HG02571 (cell line): ENCODE results near the gene LZTFL1.

Experiments used
- ATAC-seq: cut with Tn5 transposase; IDR thresholded peaks from one replicate; pipeline ENCODE4 v1.9.1; 2021; ENCODE audit warnings: mild to moderate bottlenecking, moderate library complexity; ENCODE audit not compliant: unreplicated experiment

Gene LZTFL1

GRCh38 chr3:45841757-45842491 lies at the start of gene LZTFL1:
Gene LZTFL1, minus strand, starts transcription at chr3:45842119. Its CDS starts 128 bp downstream, at chr3:45841991.
- ATAC-seq: peak; percentile 93

- no peak for ATAC-seq
Observed at GRCh38 chr3:45890405-45890804, 48.5 kb upstream of the LZTFL1 start.

- no peak for ATAC-seq
Observed at GRCh38 chr3:45889337-45889736, 47.4 kb upstream of the LZTFL1 start.

- no peak for ATAC-seq
Observed at GRCh38 chr3:45887759-45888511, 46.0 kb upstream of the LZTFL1 start.

- ATAC-seq: no peak
Observed at GRCh38 chr3:45887285-45887684, 45.4 kb upstream of the LZTFL1 start.

GRCh38 chr3:45885979-45886705 lies 44.2 kb upstream of the LZTFL1 start, which contains the start of gene CCR9:
Gene CCR9, plus strand, starts transcription at chr3:45886543. Its CDS starts 8,391 bp downstream, at chr3:45894934.
- no peak for ATAC-seq

GRCh38 chr3:45884368-45885201 lies 42.7 kb upstream of the LZTFL1 start:
- no peak for ATAC-seq

GRCh38 chr3:45881078-45882022 lies 39.4 kb upstream of the LZTFL1 start:
- ATAC-seq: no peak

- no peak for ATAC-seq
Observed at GRCh38 chr3:45880725-45881077, 38.8 kb upstream of the LZTFL1 start.

- no peak for ATAC-seq
Observed at GRCh38 chr3:45878124-45878523, 36.2 kb upstream of the LZTFL1 start.

GRCh38 chr3:45874677-45875346 lies 32.9 kb upstream of the LZTFL1 start:
- ATAC-seq: no peak

GRCh38 chr3:45873638-45874037 lies 31.7 kb upstream of the LZTFL1 start:
- no peak for ATAC-seq

- ATAC-seq: no peak
Observed at GRCh38 chr3:45873036-45873435, 31.1 kb upstream of the LZTFL1 start.

GRCh38 chr3:45872569-45872968 lies 30.6 kb upstream of the LZTFL1 start:
- no peak for ATAC-seq

GRCh38 chr3:45871780-45872179 lies 29.9 kb upstream of the LZTFL1 start:
- ATAC-seq: no peak

GRCh38 chr3:45870099-45870498 lies 28.2 kb upstream of the LZTFL1 start:
- no peak for ATAC-seq

- no peak for ATAC-seq
Observed at GRCh38 chr3:45869638-45870037, 27.7 kb upstream of the LZTFL1 start.

GRCh38 chr3:45868650-45869049 lies 26.7 kb upstream of the LZTFL1 start:
- ATAC-seq: no peak

- no peak for ATAC-seq
Observed at GRCh38 chr3:45868213-45868612, 26.3 kb upstream of the LZTFL1 start.
